ENCODE data around the gene MDM1.

Gene MDM1

DNA sequence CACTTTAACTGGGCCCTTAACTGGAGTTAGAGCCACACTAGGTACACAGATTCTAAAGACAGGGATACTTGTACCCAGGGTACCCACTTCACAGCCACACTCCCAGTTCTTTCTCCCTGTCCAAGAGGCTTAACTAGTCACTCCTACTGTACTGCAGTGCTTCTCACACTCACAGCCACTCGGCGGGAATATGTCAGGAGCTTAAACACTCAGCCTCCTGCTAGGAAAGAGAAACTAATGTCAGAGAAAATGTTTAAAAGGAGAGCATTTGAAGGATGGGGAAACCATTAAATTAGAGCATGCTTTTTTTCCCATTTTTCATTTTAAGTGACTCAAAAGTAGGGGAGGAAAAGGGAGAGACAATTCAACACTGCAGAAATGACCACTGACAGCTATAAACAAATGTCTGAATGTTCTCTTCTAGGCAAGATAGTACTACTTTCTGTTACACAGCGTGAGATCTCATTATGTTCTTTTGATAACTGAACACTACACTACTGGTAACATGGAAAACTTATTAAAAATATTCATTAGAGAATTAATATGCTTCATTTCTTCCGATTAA lies 22.9 kb upstream of the MDM1 start:
- H3K9me3 ChIP-seq (ENCODE audit: control insufficient read depth, insufficient read depth, low read depth, low read length) = no peaks in the 10 kb centered on the region
- peaks cover 5% of the 10 kb centered on the region; the same call in 1 of the 2 replicates for H3K27me3 ChIP-seq (ENCODE audit: control insufficient read depth, insufficient read depth, low read length)
- H3K27ac ChIP-seq (ENCODE audit: low read depth, low read length) = no peak overlapping the region
- no peak overlapping the region for H3K9ac ChIP-seq (ENCODE audit: low read length)
- H3K4me3 ChIP-seq (ENCODE audit: low read depth, low read length) = no peak overlapping the region
- no peaks in the 10 kb centered on the region for H3K36me3 ChIP-seq (ENCODE audit: control insufficient read depth, insufficient read depth, low read length)
- H3K4me1 ChIP-seq (ENCODE audit: control insufficient read depth, insufficient read depth, low read length) = peaks cover 8% of the 10 kb centered on the region; the same call in 1 of the 2 replicates

DNA sequence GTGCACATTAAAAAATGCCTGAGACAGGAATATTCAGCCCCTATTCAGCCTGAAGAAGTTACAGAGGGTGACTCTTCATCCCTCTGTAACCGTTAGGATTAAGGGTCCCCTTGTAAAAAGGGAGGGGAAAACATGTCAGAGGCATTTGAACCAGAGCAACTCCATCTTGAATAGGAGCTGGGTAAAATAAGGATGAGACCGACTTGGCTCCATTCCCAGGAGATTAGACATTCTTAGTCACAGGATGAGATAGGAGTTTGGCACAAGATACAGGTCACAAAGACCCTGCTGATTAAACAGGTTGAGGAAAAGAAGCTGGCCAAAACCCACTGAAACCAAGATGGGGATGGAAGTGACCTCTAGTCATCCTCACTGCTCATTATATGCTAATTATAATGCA lies 19.9 kb upstream of the MDM1 start:
- Histone ChIP-seq H3K36me3 (ENCODE audit: control insufficient read depth, insufficient read depth, low read length) (no peaks in the 10 kb centered on the region), H3K4me1 (ENCODE audit: control insufficient read depth, insufficient read depth, low read length) (no peaks in the 10 kb centered on the region), H3K9me3 (ENCODE audit: control insufficient read depth, insufficient read depth, low read depth, low read length) (no peaks in the 10 kb centered on the region), H3K4me3 (ENCODE audit: low read depth, low read length) (no peak overlapping the region), H3K27me3 (ENCODE audit: control insufficient read depth, insufficient read depth, low read length) (no peaks in the 10 kb centered on the region), H3K9ac (ENCODE audit: low read length) (no peak overlapping the region), H3K27ac (ENCODE audit: low read depth, low read length) (no peak overlapping the region)

DNA sequence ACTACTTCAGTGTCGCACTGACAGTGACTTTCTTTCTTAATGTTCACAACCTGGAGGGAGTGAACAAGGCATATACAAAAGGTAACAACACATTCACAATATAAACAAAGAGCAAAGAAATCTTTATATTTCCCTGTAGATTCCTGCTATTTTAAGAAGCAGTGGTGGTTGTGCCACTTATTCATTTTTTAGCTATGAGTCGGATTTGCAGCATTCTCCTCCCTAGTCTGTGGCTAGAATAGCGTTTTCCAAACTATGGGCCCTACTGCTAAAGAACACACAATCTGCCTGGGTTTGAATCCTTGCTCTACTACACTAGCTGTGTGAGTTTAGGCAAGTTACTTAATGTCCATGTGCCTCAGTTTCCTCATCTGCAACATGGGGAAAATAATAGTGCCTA lies 18.6 kb upstream of the MDM1 start:
- no peak overlapping the region for H3K4me3 ChIP-seq (ENCODE audit: low read depth, low read length)
- no peaks in the 10 kb centered on the region for H3K27me3 ChIP-seq (ENCODE audit: control insufficient read depth, insufficient read depth, low read length)
- no peaks in the 10 kb centered on the region for H3K36me3 ChIP-seq (ENCODE audit: control insufficient read depth, insufficient read depth, low read length)
- H3K27ac ChIP-seq (ENCODE audit: low read depth, low read length) = no peak overlapping the region
- no peaks in the 10 kb centered on the region for H3K9me3 ChIP-seq (ENCODE audit: control insufficient read depth, insufficient read depth, low read depth, low read length)
- no peaks in the 10 kb centered on the region for H3K4me1 ChIP-seq (ENCODE audit: control insufficient read depth, insufficient read depth, low read length)
- H3K9ac ChIP-seq (ENCODE audit: low read length) = no peak overlapping the region

DNA sequence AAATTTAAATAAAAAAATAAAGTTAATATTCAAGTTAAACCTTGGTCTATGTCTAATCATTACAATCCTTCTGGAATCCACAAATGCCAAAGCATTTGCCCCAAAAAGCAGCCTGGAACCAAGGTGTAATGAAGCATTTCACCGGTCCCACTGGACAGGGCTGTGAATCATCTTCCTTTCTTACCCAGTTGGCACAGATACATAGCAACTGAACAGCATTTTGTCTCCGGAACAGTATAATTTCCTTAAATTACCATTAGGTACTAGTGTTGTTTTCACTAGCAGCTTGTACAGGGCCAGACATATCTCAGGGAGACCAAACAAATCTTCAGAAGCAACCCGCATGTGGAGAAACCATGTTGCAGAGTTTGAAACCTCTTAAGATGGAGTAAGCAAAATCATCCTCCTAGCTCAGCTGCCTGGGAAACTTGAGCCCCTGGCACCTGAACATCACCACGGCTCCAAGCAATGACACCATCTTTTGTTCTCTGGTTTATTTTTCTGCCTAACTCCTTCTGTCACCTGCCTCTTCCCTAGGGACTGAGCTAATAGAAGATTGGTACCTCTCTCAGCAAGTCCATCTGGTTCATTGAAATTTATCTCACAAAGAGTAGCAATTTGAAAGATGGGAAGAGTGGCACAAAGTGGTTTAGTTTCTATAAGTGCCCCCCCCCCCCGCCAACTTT lies 17.9 kb upstream of the MDM1 start:
- H3K4me1 ChIP-seq (ENCODE audit: control insufficient read depth, insufficient read depth, low read length) = no peaks in the 10 kb centered on the region
- no peaks in the 10 kb centered on the region for H3K36me3 ChIP-seq (ENCODE audit: control insufficient read depth, insufficient read depth, low read length)
- no peak overlapping the region for H3K9ac ChIP-seq (ENCODE audit: low read length)
- H3K27ac ChIP-seq (ENCODE audit: low read depth, low read length) = no peak overlapping the region
- no peak overlapping the region for H3K4me3 ChIP-seq (ENCODE audit: low read depth, low read length)
- H3K27me3 ChIP-seq (ENCODE audit: control insufficient read depth, insufficient read depth, low read length) = no peaks in the 10 kb centered on the region
- no peaks in the 10 kb centered on the region for H3K9me3 ChIP-seq (ENCODE audit: control insufficient read depth, insufficient read depth, low read depth, low read length)

DNA sequence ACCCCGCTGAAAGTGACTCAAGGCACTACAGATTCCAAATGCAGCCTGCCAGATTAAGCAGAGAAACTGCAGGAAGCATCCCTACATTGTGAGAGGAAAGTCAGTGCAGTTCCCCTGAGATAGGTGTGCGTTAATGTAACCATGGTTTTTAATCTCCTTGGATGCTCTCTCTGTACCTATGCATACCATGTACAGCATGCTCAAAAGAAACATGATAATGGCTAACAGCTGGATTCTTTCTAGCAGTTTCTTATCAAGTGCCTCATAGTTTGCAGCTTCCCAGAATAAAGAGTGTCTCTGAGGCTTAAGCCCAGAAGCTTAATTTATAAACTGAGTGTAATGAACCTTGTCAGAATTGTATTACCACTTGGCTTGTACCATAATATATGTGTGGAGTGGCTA lies 17.1 kb upstream of the MDM1 start:
- no peak overlapping the region for H3K9ac ChIP-seq (ENCODE audit: low read length)
- H3K27ac ChIP-seq (ENCODE audit: low read depth, low read length) = no peak overlapping the region
- H3K4me3 ChIP-seq (ENCODE audit: low read depth, low read length) = no peak overlapping the region
- no peaks in the 10 kb centered on the region for H3K27me3 ChIP-seq (ENCODE audit: control insufficient read depth, insufficient read depth, low read length)
- H3K36me3 ChIP-seq (ENCODE audit: control insufficient read depth, insufficient read depth, low read length) = no peaks in the 10 kb centered on the region
- H3K9me3 ChIP-seq (ENCODE audit: control insufficient read depth, insufficient read depth, low read depth, low read length) = no peaks in the 10 kb centered on the region
- peaks cover 4% of the 10 kb centered on the region for H3K4me1 ChIP-seq (ENCODE audit: control insufficient read depth, insufficient read depth, low read length)

DNA sequence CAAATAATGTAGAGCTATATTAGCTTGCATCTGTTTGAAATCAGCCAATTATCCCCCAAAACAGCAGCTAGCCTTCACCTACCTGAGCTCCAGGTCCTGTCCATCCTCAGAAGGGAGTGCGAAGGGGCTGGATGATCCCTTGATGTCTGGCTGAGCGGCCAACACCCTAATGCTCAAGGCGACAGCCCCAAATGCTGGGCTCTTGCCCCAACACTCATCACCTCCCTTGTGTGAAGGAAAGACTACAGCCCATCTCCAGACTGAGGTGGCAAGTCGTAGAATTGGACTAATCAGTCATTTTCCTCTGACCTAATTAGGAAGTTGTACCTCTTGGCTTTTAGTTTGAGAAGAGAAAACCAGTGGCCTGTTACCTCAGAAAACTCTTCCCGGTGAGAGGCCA lies 16.3 kb upstream of the MDM1 start:
- no peak overlapping the region for H3K9ac ChIP-seq (ENCODE audit: low read length)
- no peaks in the 10 kb centered on the region for H3K9me3 ChIP-seq (ENCODE audit: control insufficient read depth, insufficient read depth, low read depth, low read length)
- H3K36me3 ChIP-seq (ENCODE audit: control insufficient read depth, insufficient read depth, low read length) = no peaks in the 10 kb centered on the region
- peaks cover 10% of the 10 kb centered on the region for H3K4me1 ChIP-seq (ENCODE audit: control insufficient read depth, insufficient read depth, low read length)
- H3K4me3 ChIP-seq (ENCODE audit: low read depth, low read length) = no peak overlapping the region
- no peaks in the 10 kb centered on the region for H3K27me3 ChIP-seq (ENCODE audit: control insufficient read depth, insufficient read depth, low read length)
- no peak overlapping the region for H3K27ac ChIP-seq (ENCODE audit: low read depth, low read length)

DNA sequence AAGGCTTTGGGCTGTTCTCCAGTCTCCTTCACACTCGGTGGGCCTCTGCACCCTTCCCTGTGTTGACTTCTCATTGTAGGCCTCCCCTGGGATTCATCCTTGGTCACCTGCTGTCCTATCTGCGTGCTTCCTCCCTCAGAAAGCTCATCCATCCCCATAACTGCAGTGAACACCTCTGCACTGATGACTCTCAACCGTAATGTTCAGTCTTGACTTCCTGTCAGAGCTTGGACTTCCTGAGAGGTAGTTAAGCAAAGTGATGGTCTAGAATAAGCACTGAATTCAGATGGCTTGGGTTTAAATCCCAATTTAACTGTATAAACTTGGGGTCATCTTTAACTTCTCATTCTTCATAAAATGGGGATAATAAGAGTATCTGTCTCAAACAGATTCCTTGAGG lies 13.6 kb upstream of the MDM1 start:
- Histone ChIP-seq H3K4me3 (ENCODE audit: low read depth, low read length) (no peak overlapping the region), H3K9ac (ENCODE audit: low read length) (no peak overlapping the region), H3K36me3 (ENCODE audit: control insufficient read depth, insufficient read depth, low read length) (no peaks in the 10 kb centered on the region), H3K4me1 (ENCODE audit: control insufficient read depth, insufficient read depth, low read length) (peaks cover 10% of the 10 kb centered on the region), H3K27me3 (ENCODE audit: control insufficient read depth, insufficient read depth, low read length) (peaks cover 7% of the 10 kb centered on the region; the same call in 1 of the 2 replicates), H3K9me3 (ENCODE audit: control insufficient read depth, insufficient read depth, low read depth, low read length) (no peaks in the 10 kb centered on the region), H3K27ac (ENCODE audit: low read depth, low read length) (no peak overlapping the region)

DNA sequence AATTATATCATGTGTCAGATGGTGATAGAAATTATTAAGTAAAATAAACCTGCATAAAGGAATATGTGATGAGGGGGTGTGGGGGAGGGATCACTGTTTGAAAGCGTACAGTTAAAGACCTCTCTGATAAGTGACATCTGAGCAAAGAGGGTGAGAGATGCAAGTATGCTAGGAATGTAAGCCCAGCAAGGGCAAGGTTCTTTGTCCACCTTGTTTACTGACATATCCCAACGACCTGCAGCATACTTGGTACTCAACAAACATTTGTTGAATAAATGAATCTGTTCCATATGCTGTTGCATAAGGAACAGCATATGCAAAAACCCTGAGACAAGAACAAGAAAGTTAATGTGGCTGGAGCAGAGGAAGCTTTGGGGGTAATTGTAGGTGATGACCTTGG lies 12.0 kb upstream of the MDM1 start:
- peaks cover 8% of the 10 kb centered on the region; the same call in 1 of the 2 replicates for H3K27me3 ChIP-seq (ENCODE audit: control insufficient read depth, insufficient read depth, low read length)
- H3K4me3 ChIP-seq (ENCODE audit: low read depth, low read length) = no peak overlapping the region
- H3K27ac ChIP-seq (ENCODE audit: low read depth, low read length) = no peak overlapping the region
- peaks cover 10% of the 10 kb centered on the region for H3K4me1 ChIP-seq (ENCODE audit: control insufficient read depth, insufficient read depth, low read length)
- no peak overlapping the region for H3K9ac ChIP-seq (ENCODE audit: low read length)
- no peaks in the 10 kb centered on the region for H3K36me3 ChIP-seq (ENCODE audit: control insufficient read depth, insufficient read depth, low read length)
- no peaks in the 10 kb centered on the region for H3K9me3 ChIP-seq (ENCODE audit: control insufficient read depth, insufficient read depth, low read depth, low read length)

DNA sequence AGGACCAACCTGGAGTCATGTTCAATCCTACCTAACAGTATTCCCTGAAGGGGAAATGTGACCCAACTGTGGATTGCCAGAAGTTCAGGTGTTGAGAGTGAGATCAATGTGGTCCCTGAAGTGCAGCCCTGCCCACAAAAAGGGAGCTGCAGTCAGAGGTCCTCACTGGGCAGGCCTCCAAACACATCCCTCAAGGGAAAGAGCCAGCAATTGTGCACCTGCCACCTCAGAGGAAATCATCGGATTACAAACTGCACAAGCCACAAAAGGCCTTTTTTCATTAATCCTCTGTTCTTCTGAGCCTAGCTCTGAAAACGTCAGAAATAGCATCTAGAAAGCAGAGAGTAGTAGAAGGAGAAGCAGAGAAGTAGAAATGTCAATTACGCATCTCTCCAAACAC lies 10.8 kb upstream of the MDM1 start:
- Histone ChIP-seq H3K4me1 (ENCODE audit: control insufficient read depth, insufficient read depth, low read length) (peaks cover 10% of the 10 kb centered on the region), H3K27ac (ENCODE audit: low read depth, low read length) (no peak overlapping the region), H3K9me3 (ENCODE audit: control insufficient read depth, insufficient read depth, low read depth, low read length) (no peaks in the 10 kb centered on the region), H3K4me3 (ENCODE audit: low read depth, low read length) (no peak overlapping the region), H3K36me3 (ENCODE audit: control insufficient read depth, insufficient read depth, low read length) (no peaks in the 10 kb centered on the region), H3K27me3 (ENCODE audit: control insufficient read depth, insufficient read depth, low read length) (peaks cover 8% of the 10 kb centered on the region; the same call in 1 of the 2 replicates), H3K9ac (ENCODE audit: low read length) (no peak overlapping the region)

DNA sequence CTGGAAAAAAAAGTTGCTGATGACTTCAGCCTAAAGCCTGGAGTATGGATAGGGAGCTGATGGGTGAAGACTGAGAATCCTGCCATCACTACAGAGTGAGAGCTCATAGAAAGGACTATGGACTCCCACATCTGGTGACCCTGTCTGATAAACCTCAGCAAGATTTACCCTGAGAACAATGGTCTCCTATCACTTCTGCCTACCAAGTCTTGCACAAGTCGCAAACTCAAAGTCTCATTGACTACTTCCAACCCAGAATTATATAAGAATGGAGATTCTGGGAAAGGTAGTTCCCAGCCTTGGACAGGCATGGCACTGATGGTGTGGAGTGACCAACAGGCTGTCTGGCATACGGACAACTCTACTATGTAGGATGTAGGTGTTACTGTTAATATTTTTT lies 9.7 kb upstream of the MDM1 start:
- no peaks in the 10 kb centered on the region for H3K9me3 ChIP-seq (ENCODE audit: control insufficient read depth, insufficient read depth, low read depth, low read length)

DNA sequence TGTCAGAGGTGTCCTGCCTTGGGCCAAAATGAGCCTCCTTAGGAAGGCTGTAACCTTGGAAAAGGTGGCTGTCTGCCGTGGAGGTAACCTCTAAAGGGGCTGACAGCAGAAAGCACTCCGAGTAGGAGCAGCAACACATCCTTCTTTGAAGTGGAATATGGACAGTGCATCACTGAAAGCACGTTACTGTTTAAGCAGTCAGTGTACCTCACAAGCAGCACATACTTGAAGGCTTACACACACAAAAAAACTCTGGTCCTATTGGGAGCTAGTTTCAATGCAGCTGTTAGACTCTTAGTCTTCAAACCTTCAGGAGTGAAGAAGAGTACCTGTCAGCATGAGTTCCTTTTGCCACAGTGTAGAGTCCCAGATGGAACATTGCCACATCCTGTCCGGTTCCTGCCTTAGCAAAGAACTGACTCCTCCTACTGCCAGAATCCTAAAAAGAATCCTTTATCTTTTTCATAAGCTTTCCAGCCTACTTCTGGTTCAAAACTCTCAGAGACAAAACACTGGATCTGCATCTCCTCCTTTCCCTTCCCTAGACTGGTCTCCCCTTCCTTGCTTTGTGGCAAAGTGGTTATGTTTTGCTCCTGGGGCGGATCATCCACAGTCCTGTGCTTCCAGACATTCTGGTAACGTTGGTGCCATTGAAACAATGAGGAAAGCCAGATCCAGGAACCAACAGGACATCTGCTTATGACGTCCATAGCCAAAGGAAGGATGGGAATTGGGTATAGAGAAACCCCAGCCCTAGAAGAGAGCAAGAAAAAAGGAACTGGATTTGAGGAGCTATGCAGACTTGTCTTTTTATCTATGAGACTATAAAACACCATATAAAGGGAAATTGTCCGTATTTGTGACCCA lies 8.5 kb upstream of the MDM1 start:
- no peaks in the 10 kb centered on the region for H3K9me3 ChIP-seq (ENCODE audit: control insufficient read depth, insufficient read depth, low read depth, low read length)
- no peaks in the 10 kb centered on the region for H3K36me3 ChIP-seq (ENCODE audit: control insufficient read depth, insufficient read depth, low read length)
- H3K27ac ChIP-seq (ENCODE audit: low read depth, low read length) = no peak overlapping the region
- no peak overlapping the region for H3K4me3 ChIP-seq (ENCODE audit: low read depth, low read length)
- H3K9ac ChIP-seq (ENCODE audit: low read length) = no peak overlapping the region
- H3K27me3 ChIP-seq (ENCODE audit: control insufficient read depth, insufficient read depth, low read length) = peaks cover 8% of the 10 kb centered on the region; the same call in 1 of the 2 replicates
- peaks cover 10% of the 10 kb centered on the region for H3K4me1 ChIP-seq (ENCODE audit: control insufficient read depth, insufficient read depth, low read length)

More for the DNA sequence above, 9.7 kb upstream of the MDM1 start:
- Histone ChIP-seq H3K36me3 (ENCODE audit: control insufficient read depth, insufficient read depth, low read length) (no peaks in the 10 kb centered on the region), H3K27ac (ENCODE audit: low read depth, low read length) (no peak overlapping the region), H3K27me3 (ENCODE audit: control insufficient read depth, insufficient read depth, low read length) (peaks cover 8% of the 10 kb centered on the region; the same call in 1 of the 2 replicates), H3K4me1 (ENCODE audit: control insufficient read depth, insufficient read depth, low read length) (peaks cover 10% of the 10 kb centered on the region), H3K9ac (ENCODE audit: low read length) (no peak overlapping the region), H3K4me3 (ENCODE audit: low read depth, low read length) (no peak overlapping the region)
